Fibroblast of the aortic adventitia (primary cell): ENCODE results near the gene CDNF. TPM values are rescaled to one million over a fixed set of nuclear protein-coding genes. Genes with fewer than 3 reads are reported as not detected.

Experiments used
- DNase-seq: peaks from one replicate; pipeline ENCODE4 v3.0.0-alpha.2; 2010; ENCODE audit warnings: low read depth
- H3K4me3 ChIP-seq: 2 replicates; pipeline ENCODE4 v1.5.1; 2011; ENCODE audit warnings: low read depth, mild to moderate bottlenecking, control low read depth, low read length, moderate library complexity
- CTCF ChIP-seq: IDR thresholded peaks from 2 replicates; pipeline ENCODE4 v1.5.1; 2011; ENCODE audit warnings: mild to moderate bottlenecking, low read length, control low read depth, inconsistent platforms; ENCODE audit not compliant: insufficient read depth
- total RNA-seq: library from RNA; depleted of rRNA; stranded (reverse); fragments of >200 nt; gene quantifications from 2 replicates; pipeline ENCODE4 v1.2.3, GENCODE V29; 2012; ENCODE audit warnings: low replicate concordance

Gene CDNF
- total RNA-seq, 1 donor: 1.2 TPM

GRCh38 chr10:14839305-14839695, 1.5 kb upstream of the CDNF start:
- H3K4me3 ChIP-seq: peak overlapping the region; percentile 77
- TF ChIP-seq CTCF: no peak
- no peak for DNase-seq

- peak; percentile 25 for DNase-seq
- no peak for TF ChIP-seq CTCF
- H3K4me3 ChIP-seq: peak overlapping the region; percentile 77
Observed at GRCh38 chr10:14838582-14839304, 906 bp upstream of the CDNF start.

GRCh38 chr10:14837003-14837756, 657 bp downstream of the CDNF start:
- DNase-seq: no peak
- no peak for TF ChIP-seq CTCF
- peak overlapping the region; percentile 88 for H3K4me3 ChIP-seq

GRCh38 chr10:14836208-14836607, 1.6 kb downstream of the CDNF start:
- DNase-seq: no peak
- H3K4me3 ChIP-seq: no peak overlapping the region
- TF ChIP-seq CTCF: no peak

- H3K4me3 ChIP-seq: no peak overlapping the region
- DNase-seq: no peak
- no peak for TF ChIP-seq CTCF
Observed at GRCh38 chr10:14833106-14833505, 4.7 kb downstream of the CDNF start.

GRCh38 chr10:14826076-14826829, 11.6 kb downstream of the CDNF start:
- TF ChIP-seq CTCF: no peak
- no peak overlapping the region for H3K4me3 ChIP-seq
- no peak for DNase-seq
